Fibroblast of villous mesenchyme (primary cell): ENCODE data around the gene FAF1. TPM values are rescaled to one million over a fixed set of nuclear protein-coding genes. Genes with fewer than 3 reads are reported as not detected.

Experiments used
- DNase-seq: peaks from one replicate; pipeline ENCODE4 v3.0.0-alpha.2; 2010; ENCODE audit warnings: low read depth
- H3K4me3 ChIP-seq: 2 replicates; pipeline ENCODE4 v1.5.1; 2011; ENCODE audit warnings: low read depth, mild to moderate bottlenecking, low read length
- total RNA-seq: library from RNA; depleted of rRNA; stranded (reverse); fragments of >200 nt; gene quantifications from 2 replicates; pipeline ENCODE4 v1.2.3, GENCODE V29; 2012
- TF ChIP-seq, protein P1 (sequence below): IDR thresholded peaks from 2 replicates; pipeline ENCODE4 v1.5.1; 2012; ENCODE audit warnings: low read depth, mild to moderate bottlenecking, low read length; ENCODE audit not compliant: insufficient read depth

The FAF1 gene
- total RNA-seq, 1 donor, result 55.7 TPM

DNA sequence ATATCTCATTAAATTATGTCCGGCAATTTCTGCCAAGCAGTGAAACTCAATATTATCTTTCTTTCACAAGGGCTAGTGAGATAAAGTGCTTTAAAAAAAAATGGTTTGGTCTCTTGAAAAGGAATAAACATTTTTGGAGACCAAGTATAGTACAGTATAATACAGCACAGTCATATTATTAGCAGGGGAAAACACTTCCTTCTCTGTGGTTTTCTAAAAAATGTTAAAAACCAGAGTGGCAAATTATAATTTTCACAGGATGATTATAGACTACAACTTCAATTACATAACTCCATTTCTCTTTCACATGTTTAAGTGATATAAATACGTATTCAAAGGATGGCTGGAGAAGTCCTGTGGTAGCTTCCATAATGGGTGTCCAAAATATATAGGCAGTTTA, 366.6 kb downstream of the FAF1 start:
- DNase-seq, result no peak
- H3K4me3 ChIP-seq, result no peak overlapping the region
- TF ChIP-seq, protein P1, sequence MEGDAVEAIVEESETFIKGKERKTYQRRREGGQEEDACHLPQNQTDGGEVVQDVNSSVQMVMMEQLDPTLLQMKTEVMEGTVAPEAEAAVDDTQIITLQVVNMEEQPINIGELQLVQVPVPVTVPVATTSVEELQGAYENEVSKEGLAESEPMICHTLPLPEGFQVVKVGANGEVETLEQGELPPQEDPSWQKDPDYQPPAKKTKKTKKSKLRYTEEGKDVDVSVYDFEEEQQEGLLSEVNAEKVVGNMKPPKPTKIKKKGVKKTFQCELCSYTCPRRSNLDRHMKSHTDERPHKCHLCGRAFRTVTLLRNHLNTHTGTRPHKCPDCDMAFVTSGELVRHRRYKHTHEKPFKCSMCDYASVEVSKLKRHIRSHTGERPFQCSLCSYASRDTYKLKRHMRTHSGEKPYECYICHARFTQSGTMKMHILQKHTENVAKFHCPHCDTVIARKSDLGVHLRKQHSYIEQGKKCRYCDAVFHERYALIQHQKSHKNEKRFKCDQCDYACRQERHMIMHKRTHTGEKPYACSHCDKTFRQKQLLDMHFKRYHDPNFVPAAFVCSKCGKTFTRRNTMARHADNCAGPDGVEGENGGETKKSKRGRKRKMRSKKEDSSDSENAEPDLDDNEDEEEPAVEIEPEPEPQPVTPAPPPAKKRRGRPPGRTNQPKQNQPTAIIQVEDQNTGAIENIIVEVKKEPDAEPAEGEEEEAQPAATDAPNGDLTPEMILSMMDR, result no peak

DNA sequence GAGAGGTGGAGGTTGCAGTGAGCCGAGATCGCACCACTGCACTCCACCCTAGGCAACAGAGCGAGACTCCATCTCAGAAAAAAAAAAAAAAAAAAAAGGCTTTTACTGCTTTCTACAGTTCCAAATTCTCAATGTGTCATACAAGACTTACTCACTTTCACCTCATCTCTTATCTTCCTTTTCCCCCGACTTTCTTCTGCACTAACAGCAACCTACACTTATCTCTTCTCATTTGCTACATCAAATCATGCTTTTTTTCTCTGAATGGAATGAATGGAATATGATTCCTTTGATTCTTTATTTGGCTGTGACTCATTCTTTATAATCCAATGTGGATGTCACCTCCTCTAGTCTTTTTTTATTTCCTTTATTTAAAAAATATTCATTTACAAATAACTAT, 368.5 kb downstream of the FAF1 start:
- no peak for DNase-seq
- TF ChIP-seq, protein P1, result no peak

DNA sequence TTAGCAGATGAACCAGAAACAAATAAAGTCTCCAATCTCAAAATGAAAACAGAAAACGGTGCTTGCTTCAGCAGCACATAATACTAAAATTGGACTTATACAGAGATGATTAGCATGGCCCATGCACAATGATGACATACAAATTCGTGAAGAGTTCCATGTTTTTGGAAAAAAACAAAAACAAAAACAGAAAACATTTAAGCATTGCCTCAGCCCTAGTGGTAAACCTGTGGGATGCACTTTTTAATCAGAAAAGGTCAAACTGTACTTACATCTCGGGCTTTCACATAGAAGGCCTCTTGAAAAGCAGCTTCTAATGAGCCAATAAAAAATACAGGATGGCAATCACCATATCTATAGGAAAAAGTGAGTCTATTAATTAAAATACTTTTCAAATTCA, 377.7 kb downstream of the FAF1 start:
- DNase-seq, result no peak
- H3K4me3 ChIP-seq, result no peak overlapping the region
- TF ChIP-seq, protein P1, result no peak

More for the DNA sequence above, 368.5 kb downstream of the FAF1 start:
- H3K4me3 ChIP-seq, result no peak overlapping the region

DNA sequence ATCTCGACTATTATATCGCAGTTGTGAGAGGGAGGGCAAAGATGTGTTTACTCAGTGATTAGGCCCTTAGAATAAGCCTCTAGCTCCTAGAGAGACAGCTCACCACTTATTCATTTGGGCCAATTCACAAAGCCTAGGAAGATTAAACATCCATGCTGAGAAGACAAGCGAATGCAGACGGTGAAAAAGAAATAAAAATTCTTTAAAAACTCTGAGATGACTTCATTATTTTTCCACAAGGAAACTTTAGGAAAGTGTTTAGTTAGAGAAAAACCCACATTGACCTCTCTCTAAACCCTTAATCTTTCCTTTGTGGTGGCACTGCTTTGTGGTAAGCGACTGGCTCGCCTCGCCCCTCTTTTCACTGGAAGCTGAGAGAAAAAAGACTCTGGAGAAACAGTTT, 390.0 kb downstream of the FAF1 start:
- no peak overlapping the region for H3K4me3 ChIP-seq
- TF ChIP-seq, protein P1, result no peak
- no peak for DNase-seq

DNA sequence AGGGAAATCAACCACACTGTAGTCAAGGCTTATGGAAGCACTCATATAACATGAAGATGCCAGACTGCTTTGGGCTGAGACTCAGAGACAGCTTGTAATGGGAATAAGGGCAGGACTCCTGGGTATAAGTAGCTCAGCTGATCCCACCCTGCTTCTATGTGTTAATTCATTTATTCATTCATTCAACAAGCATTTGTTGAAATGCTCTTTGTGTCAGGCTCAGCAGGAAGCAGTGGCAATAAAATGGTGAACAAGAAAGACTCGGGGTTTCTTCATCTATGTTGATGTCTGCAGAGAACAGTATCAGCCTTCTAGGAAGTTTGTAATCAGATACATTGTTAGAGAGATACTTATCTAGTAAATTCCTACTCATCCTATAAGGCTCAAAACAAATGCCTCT, 391.3 kb downstream of the FAF1 start:
- TF ChIP-seq, protein P1, result no peak
- DNase-seq, result peak; percentile 17
- no peak overlapping the region for H3K4me3 ChIP-seq

DNA sequence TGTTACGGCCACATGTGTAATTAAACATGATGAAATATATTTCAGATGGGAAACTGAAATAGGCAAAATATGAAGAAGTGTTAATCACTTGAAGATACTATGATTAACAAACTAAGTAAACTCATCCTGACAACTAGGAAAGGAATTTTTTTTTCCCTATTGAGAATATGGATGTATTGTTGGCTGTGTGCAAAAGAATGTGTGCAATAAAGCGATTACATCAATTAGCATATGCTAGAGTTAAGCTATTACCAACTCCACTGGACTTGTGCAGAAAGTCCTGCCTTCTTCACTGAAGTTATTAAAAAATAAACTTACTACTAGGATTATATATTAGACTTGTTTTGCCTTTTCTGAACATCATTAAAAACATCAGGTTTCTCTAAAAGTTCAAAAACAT, 393.7 kb downstream of the FAF1 start:
- no peak overlapping the region for H3K4me3 ChIP-seq
- TF ChIP-seq, protein P1, result no peak
- no peak for DNase-seq

DNA sequence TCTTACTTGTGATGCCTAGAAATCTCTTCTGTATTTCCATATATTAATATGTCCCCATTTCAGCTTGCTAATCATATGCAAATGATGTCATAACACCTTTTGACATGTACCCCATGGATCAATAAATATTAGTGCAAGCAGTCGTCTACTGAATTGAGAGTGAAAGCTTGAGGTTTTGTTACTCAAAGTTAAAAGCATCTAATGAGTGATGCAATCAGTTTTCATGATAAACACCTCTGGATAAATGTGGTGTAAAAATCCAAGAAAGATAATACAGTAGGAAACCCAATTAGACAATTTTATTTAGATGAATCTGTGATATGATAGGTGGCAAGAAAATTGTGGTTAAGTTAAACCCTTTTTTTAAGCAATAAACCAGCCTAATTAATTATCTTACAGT, 395.6 kb downstream of the FAF1 start:
- H3K4me3 ChIP-seq, result no peak overlapping the region
- DNase-seq, result no peak
- TF ChIP-seq, protein P1, result no peak
